Neural progenitor cell (in vitro differentiated cells): ENCODE data around the gene IL22RA2.

Source experiments
- EZH2 ChIP-seq: fragments of 200-600 bp; sonication (generic); IDR thresholded peaks from 2 replicates; pipeline ENCODE4 v1.6.1; 2017; ENCODE audit warnings: antibody characterized with exemption, mild to moderate bottlenecking, moderate library complexity
- EZH2phosphoT487 ChIP-seq: fragments of 200-600 bp; sonication (generic); IDR thresholded peaks from 2 replicates; pipeline ENCODE4 v1.6.1; 2017; ENCODE audit warnings: antibody characterized with exemption
- TF ChIP-seq, protein P1 (sequence below): fragments of 200-600 bp; sonication (generic); IDR thresholded peaks from 2 replicates; pipeline ENCODE4 v1.5.1; 2017; ENCODE audit warnings: antibody characterized with exemption, mild to moderate bottlenecking

DNA sequence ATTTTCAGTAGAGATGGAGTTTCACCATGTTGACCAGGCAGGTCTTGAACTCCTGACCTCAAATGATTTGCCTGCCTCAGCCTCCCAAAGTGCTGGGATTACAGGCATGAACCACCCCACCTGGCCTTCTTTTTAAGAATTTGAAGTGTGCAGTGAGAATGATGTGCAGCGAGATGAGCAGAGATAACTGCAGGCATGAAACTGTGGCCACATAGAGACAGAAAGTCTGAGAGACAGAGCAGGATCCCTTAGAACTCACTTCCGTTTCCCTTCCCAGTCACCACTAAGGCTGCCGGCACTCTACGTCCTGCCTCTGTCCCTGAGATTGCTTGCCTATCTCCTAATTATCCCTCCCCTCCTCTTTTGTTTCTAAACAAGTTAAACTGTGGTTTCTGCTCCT, 27.2 kb downstream of the IL22RA2 start:
- TF ChIP-seq, protein P1, sequence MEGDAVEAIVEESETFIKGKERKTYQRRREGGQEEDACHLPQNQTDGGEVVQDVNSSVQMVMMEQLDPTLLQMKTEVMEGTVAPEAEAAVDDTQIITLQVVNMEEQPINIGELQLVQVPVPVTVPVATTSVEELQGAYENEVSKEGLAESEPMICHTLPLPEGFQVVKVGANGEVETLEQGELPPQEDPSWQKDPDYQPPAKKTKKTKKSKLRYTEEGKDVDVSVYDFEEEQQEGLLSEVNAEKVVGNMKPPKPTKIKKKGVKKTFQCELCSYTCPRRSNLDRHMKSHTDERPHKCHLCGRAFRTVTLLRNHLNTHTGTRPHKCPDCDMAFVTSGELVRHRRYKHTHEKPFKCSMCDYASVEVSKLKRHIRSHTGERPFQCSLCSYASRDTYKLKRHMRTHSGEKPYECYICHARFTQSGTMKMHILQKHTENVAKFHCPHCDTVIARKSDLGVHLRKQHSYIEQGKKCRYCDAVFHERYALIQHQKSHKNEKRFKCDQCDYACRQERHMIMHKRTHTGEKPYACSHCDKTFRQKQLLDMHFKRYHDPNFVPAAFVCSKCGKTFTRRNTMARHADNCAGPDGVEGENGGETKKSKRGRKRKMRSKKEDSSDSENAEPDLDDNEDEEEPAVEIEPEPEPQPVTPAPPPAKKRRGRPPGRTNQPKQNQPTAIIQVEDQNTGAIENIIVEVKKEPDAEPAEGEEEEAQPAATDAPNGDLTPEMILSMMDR, result no peak
- no peak for TF ChIP-seq EZH2
- no peak for TF ChIP-seq EZH2phosphoT487
